Testis (tissue), 3 donors: ENCODE data around the gene ERO1A. TPM values are rescaled to one million over a fixed set of nuclear protein-coding genes. Genes with fewer than 3 reads are reported as not detected.

ENCODE experiments used
- DNase-seq: peaks from one replicate; pipeline ENCODE4 v3.0.0-alpha.2; 2019
- H3K27ac ChIP-seq, 2 donors: fragments of 200-600 bp; sonication (generic); one replicate each; pipeline ENCODE4 v1.5.1; 2019
- H3K27me3 ChIP-seq: fragments of 200-600 bp; sonication (generic); one replicate; pipeline ENCODE4 v1.5.1; 2019
- H3K36me3 ChIP-seq: fragments of 200-600 bp; sonication (generic); one replicate; pipeline ENCODE4 v1.5.1; 2017; ENCODE audit warnings: low read depth; ENCODE audit errors: missing control alignments
- H3K4me1 ChIP-seq: fragments of 200-600 bp; sonication (generic); one replicate; pipeline ENCODE4 v1.5.1; 2019
- H3K4me3 ChIP-seq, 2 donors: fragments of 200-600 bp; sonication (generic); one replicate each; pipeline ENCODE4 v1.5.1; 2017 to 2019
- H3K9me3 ChIP-seq: fragments of 200-600 bp; sonication (generic); one replicate; pipeline ENCODE4 v1.5.1; 2017
- CTCF ChIP-seq, 3 experiments: fragments of 450-650 bp in 2 of 3; fragments of 200-600 bp in 1 of 3; sonication (generic) in 1 of 3; IDR thresholded peaks; one replicate each; pipeline ENCODE4 v1.5.1; 2016 to 2019; ENCODE audit warnings: antibody characterized with exemption in 3 of 3, mild to moderate bottlenecking in 2 of 3, moderate library complexity in 1 of 3
- POLR2A ChIP-seq: fragments of 450-650 bp; IDR thresholded peaks from one replicate; pipeline ENCODE4 v1.6.1; 2017; ENCODE audit warnings: antibody characterized with exemption, mild to moderate bottlenecking, moderate library complexity
- WGBS, 2 donors: methylation state at CpG; one replicate each; pipeline ENCODE4 v1.1.5; 2018; 5-methylcytosine and 5-hydroxymethylcytosine counted together
- intact Hi-C: fragments of 100-400 bp; cut with DNase I; formaldehyde crosslinking; loops from one replicate; pipeline ENCODE4 v1.15.1; 2023; ENCODE audit warnings: low total_unique reads
- polyA plus RNA-seq: library from polyadenylated mRNA; stranded (reverse); fragments of 350-450 nt; fragmentation: Illumina TruSeq; extraction: RNeasy Lipid Tissue Mini Kit (QIAGEN cat#74804); gene quantifications from one replicate; pipeline ENCODE4 v1.2.3, GENCODE V29; 2014; ENCODE audit warnings: low read depth, low replicate concordance; ENCODE audit not compliant: insufficient read depth
- total RNA-seq, 2 donors: library from RNA; depleted of rRNA; stranded (reverse); fragments of >200 nt; gene quantifications; one replicate each; pipeline ENCODE4 v1.2.3, GENCODE V29; 2016

ERO1A gene
- total and polyA plus RNA-seq, 3 donors from 2014 or later, result 11.0 to 27.7 (median 26.6) TPM

DNA sequence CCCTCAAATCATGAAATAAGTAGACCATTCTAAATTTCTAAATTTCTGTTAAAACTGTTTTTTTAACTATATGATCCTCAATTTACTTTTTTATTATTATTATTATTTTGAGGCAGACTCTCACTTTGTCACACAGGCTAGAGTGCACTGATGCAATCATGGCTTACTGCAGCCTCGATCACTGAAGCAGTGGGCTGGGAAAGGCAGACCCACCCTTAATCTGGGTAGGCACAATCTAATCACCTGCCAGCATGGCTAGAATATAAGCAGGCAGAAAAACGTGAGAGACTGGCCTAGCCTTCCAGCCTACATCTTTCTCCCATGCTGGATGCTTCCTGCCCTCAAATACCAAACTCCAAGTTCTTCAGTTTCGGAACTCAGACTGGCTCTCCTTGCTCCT, 2.3 kb downstream of the ERO1A start:
- TF ChIP-seq CTCF (IDR thresholded peaks at IDR 0.05), result no peak
- TF ChIP-seq POLR2A, result no peak
- WGBS, 2 donors, result 64 to 76% methylated on average over 3 of the region's 3 CpGs
- Histone ChIP-seq H3K27me3 (no peaks in the 10 kb centered on the region), H3K27ac (no peak overlapping the region), H3K9me3 (no peaks in the 10 kb centered on the region), H3K4me3 (no peak overlapping the region), H3K4me1 (peaks cover 9% of the 10 kb centered on the region), H3K36me3 (no peaks in the 10 kb centered on the region)
- DNase-seq, result no peak
- intact Hi-C loops, result no loop called here

- H3K4me1 ChIP-seq, result peaks cover 9% of the 10 kb centered on the region
- H3K9me3 ChIP-seq, result no peaks in the 10 kb centered on the region
- intact Hi-C loops, result no loop called here
- DNase-seq, result no peak
- WGBS, 2 donors, result 77 to 78% methylated on average over 5 of the region's 5 CpGs
- no peak overlapping the region for H3K4me3 ChIP-seq
- H3K27ac ChIP-seq, result no peak overlapping the region
- H3K36me3 ChIP-seq, result no peaks in the 10 kb centered on the region
- no peak for TF ChIP-seq POLR2A
- no peak for TF ChIP-seq CTCF (IDR thresholded peaks at IDR 0.05)
- H3K27me3 ChIP-seq, result no peaks in the 10 kb centered on the region
Observed at GRCh38 chr14:52692248-52692962, 3.0 kb downstream of the ERO1A start.

- no peak for DNase-seq
- no peak overlapping the region for H3K27ac ChIP-seq
Observed at GRCh38 chr14:52690983-52691760, 4.2 kb downstream of the ERO1A start.

DNA sequence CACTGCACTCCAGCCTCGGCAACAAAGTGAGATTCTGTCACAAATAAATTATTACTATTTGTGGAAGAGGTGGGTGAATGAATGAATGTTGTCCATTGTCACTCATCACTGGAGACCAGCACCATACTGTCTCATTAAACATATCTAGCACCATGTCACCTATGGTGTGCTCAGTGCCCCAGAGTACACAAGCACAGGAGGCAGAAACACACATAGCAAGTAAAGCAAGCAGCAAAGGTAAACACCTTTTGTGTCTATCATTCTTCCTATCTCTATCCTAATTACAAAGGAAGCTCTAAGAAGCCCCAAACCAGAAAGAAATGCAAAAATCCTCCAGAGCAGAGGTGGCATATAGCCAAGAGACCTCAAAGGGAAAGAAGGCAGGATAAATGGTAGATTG, 9.2 kb downstream of the ERO1A start:
- Histone ChIP-seq H3K27me3 (no peaks in the 10 kb centered on the region), H3K36me3 (no peaks in the 10 kb centered on the region), H3K4me1 (no peaks in the 10 kb centered on the region), H3K4me3 (no peak overlapping the region), H3K9me3 (no peaks in the 10 kb centered on the region), H3K27ac (no peak overlapping the region)
- no peak for DNase-seq
- 100% methylated on average over 1 of the region's 1 CpG for WGBS, 2 donors
- intact Hi-C loops, result no loop called here
- no peak for TF ChIP-seq CTCF (IDR thresholded peaks at IDR 0.05)
- TF ChIP-seq POLR2A, result no peak

More at GRCh38 chr14:52690983-52691760, 4.2 kb downstream of the ERO1A start:
- intact Hi-C loops, result no loop called here
- Histone ChIP-seq H3K4me1 (peaks cover 9% of the 10 kb centered on the region), H3K4me3 (no peak overlapping the region), H3K27me3 (no peaks in the 10 kb centered on the region), H3K9me3 (no peaks in the 10 kb centered on the region), H3K36me3 (no peaks in the 10 kb centered on the region)
- 79 to 87% methylated on average over 7 of the region's 7 CpGs for WGBS, 2 donors
- TF ChIP-seq CTCF (IDR thresholded peaks at IDR 0.05) (no peak), POLR2A (no peak)
